ENCODE measurements around the gene CDK5RAP2. TPM values are rescaled to one million over a fixed set of nuclear protein-coding genes. Genes with fewer than 3 reads are reported as not detected.

The CDK5RAP2 gene
- total RNA-seq, 4 donors from 2014 or later, result 27.3 to 158 (median 45.1) TPM

DNA sequence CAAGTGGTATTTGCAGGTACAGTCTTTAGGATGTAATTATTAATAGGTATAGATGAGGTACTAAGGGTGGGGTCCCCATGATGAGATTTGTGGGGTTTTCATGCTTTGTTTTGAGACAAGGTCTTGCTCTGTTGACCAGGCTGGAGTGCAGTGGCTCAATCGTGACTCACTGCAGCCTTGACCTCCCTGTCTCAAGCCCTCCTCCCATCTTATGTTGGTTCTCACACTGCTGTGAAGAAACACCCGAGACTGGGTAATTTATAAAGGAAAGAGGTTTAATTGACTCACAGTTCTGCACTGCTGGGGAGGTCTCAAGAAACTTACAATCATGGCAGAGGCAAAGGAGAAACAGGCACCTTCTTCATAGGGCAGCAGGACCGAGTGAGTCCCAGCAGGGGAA is 217.5 kb downstream of the CDK5RAP2 start:
- H3K4me1 ChIP-seq, result no peaks in the 10 kb centered on the region
- DNase-seq, result no peak
- H3K9me3 ChIP-seq, result no peaks in the 10 kb centered on the region
- no peak overlapping the region for H3K4me3 ChIP-seq
- H3K27me3 ChIP-seq, result no peaks in the 10 kb centered on the region
- H3K27ac ChIP-seq, result no peak overlapping the region
- no peak for TF ChIP-seq POLR2A (IDR thresholded peaks at IDR 0.05)
- TF ChIP-seq, protein P1, sequence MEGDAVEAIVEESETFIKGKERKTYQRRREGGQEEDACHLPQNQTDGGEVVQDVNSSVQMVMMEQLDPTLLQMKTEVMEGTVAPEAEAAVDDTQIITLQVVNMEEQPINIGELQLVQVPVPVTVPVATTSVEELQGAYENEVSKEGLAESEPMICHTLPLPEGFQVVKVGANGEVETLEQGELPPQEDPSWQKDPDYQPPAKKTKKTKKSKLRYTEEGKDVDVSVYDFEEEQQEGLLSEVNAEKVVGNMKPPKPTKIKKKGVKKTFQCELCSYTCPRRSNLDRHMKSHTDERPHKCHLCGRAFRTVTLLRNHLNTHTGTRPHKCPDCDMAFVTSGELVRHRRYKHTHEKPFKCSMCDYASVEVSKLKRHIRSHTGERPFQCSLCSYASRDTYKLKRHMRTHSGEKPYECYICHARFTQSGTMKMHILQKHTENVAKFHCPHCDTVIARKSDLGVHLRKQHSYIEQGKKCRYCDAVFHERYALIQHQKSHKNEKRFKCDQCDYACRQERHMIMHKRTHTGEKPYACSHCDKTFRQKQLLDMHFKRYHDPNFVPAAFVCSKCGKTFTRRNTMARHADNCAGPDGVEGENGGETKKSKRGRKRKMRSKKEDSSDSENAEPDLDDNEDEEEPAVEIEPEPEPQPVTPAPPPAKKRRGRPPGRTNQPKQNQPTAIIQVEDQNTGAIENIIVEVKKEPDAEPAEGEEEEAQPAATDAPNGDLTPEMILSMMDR (IDR thresholded peaks at IDR 0.05), result no peak
- no peaks in the 10 kb centered on the region for H3K36me3 ChIP-seq

DNA sequence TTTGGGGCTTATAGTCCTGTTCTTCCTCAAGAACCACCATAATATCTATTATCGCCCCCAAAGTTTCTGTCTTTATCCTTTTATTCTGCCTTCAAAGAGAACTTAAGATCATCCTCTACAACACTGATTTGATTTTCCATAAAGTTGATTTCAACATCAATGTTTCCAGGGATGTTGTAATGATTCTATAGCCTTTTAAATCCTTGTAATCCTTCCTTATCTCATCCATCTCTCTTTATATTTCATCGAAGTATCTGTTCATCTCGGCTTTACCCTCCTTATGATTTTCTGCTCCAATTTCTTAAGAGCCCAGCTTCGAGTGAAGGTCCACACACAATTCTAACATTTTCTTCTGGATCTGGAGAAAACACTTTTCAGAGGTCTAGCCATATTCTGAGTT is 218.4 kb downstream of the CDK5RAP2 start:
- no peaks in the 10 kb centered on the region for H3K4me1 ChIP-seq
- no peaks in the 10 kb centered on the region for H3K36me3 ChIP-seq
- H3K27me3 ChIP-seq, result no peaks in the 10 kb centered on the region
- no peak for DNase-seq
- H3K4me3 ChIP-seq, result no peak overlapping the region
- no peaks in the 10 kb centered on the region for H3K9me3 ChIP-seq
- H3K27ac ChIP-seq, result no peak overlapping the region
- no peak for TF ChIP-seq POLR2A (IDR thresholded peaks at IDR 0.05)
- TF ChIP-seq, protein P1 (IDR thresholded peaks at IDR 0.05), result no peak

DNA sequence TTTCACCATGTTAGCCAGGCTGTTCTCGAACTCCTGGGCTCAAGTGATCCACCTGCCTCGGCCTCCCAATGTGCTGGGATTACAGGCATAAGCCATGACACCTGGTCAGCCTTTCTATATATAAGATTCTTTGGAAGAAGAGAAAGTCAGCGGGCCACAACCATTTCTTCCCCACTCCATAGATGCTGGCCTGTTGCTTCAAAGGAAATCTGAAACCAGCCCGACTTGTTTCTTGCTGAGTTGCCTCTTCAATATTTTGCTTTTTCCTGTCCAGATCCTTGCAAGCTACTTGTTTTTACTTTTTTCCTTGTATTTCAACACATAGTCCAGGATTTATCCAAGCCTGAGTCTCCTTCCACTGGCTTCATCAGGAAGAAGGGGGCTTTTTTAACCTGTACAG is 219.5 kb downstream of the CDK5RAP2 start:
- no peaks in the 10 kb centered on the region for H3K27me3 ChIP-seq
- no peak overlapping the region for H3K4me3 ChIP-seq
- no peak for DNase-seq
- H3K27ac ChIP-seq, result no peak overlapping the region
- H3K9me3 ChIP-seq, result no peaks in the 10 kb centered on the region
- no peaks in the 10 kb centered on the region for H3K36me3 ChIP-seq
- no peaks in the 10 kb centered on the region for H3K4me1 ChIP-seq
- TF ChIP-seq POLR2A (IDR thresholded peaks at IDR 0.05), result no peak
- TF ChIP-seq, protein P1 (IDR thresholded peaks at IDR 0.05), result no peak

DNA sequence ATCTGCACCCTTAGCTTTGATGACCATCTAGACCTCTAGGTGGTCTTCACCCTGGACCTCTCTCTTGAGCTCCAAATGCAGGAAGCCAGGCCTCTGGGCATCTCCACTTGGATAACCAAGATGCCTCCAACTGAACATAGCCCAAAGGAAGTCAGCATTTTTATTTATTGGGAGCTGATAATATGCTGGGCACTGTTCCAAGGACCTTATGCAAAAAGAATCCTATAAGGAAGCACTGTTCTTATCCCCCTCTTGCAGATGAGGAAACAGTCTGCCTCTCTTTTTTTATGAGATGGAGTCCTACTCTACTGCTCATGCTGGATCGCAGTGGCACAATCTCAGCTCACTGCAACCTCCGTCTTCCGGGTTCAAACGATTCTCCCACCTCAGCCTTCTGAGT is 219.9 kb downstream of the CDK5RAP2 start:
- Histone ChIP-seq H3K27me3 (no peaks in the 10 kb centered on the region), H3K36me3 (no peaks in the 10 kb centered on the region), H3K4me3 (no peak overlapping the region), H3K27ac (no peak overlapping the region), H3K9me3 (no peaks in the 10 kb centered on the region), H3K4me1 (no peaks in the 10 kb centered on the region)
- TF ChIP-seq POLR2A (IDR thresholded peaks at IDR 0.05), result no peak
- TF ChIP-seq, protein P1 (IDR thresholded peaks at IDR 0.05), result no peak
- no peak for DNase-seq

DNA sequence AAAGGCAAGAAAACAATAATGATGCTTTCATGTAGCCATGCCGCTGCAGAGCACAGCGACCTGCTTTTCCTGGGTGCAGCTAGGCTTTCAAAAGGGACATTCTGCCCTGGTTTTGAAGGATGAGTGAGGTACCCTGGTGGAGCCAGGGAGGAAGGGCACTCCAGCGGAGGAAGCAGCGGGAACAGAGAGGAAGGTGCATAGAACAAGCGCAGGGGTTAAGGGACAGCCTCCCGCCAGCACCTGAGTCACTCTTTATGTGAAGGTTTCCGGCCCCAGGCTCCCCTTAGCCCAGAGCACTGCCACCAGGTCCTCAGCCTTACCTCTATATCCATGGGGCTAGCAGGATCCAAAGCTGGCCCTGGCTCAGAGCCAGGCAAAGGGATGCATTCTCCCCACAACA is 221.1 kb downstream of the CDK5RAP2 start:
- no peak for DNase-seq
- Histone ChIP-seq H3K36me3 (no peaks in the 10 kb centered on the region), H3K27me3 (no peaks in the 10 kb centered on the region), H3K4me3 (no peak overlapping the region), H3K27ac (no peak overlapping the region), H3K4me1 (no peaks in the 10 kb centered on the region), H3K9me3 (no peaks in the 10 kb centered on the region)
- no peak for TF ChIP-seq POLR2A (IDR thresholded peaks at IDR 0.05)
- TF ChIP-seq, protein P1 (IDR thresholded peaks at IDR 0.05), result no peak

DNA sequence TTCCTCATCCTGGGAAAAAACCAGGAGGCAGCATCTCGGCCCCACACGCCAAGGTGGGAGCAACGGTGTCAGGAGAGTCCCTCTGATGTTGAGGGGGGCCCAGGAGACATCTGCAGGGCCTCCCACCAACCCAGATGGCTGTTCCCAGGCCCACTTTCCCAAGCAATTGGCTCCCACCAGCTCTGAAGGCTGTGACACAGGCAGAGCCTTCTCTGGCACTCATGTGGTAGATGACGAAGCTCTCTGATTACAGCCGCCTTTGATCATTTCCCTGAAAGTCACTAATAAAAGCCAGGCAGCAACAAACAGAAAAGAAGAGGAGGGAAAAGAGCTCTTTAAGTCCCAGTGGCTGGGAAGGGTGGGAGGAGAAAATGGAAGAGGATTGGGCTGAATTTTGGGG is 226.5 kb downstream of the CDK5RAP2 start:
- H3K36me3 ChIP-seq, result no peaks in the 10 kb centered on the region
- DNase-seq, result no peak
- no peak for TF ChIP-seq POLR2A (IDR thresholded peaks at IDR 0.05)
- TF ChIP-seq, protein P1 (IDR thresholded peaks at IDR 0.05), result no peak

More for the DNA sequence above, 226.5 kb downstream of the CDK5RAP2 start:
- Histone ChIP-seq H3K27ac (no peak overlapping the region), H3K9me3 (no peaks in the 10 kb centered on the region), H3K4me1 (no peaks in the 10 kb centered on the region), H3K4me3 (no peak overlapping the region), H3K27me3 (no peaks in the 10 kb centered on the region)

Data from Peyer's patch (tissue), 4 donors.